GM12878 (cell line): ENCODE measurements around the gene LRP8. TPM values are rescaled to one million over a fixed set of nuclear protein-coding genes. Genes with fewer than 3 reads are reported as not detected.

Source experiments
- ATAC-seq: fragments of 200-7000 bp; cut with Tn5 transposase; 3 replicates; pipeline ENCODE4 v1.9.1; 2020; ENCODE audit warnings: mild to moderate bottlenecking, moderate library complexity
- BruUV-seq: library from RNA; stranded (reverse); fragments of 400-500 nt; replicated peaks from 2 replicates; lab custom pipeline; 2021; lab: Mats Ljungman, UMichigan
- CTCF ChIA-PET: fragments of 300-600 bp; sonication (Branson Sonifier 250); formaldehyde crosslinking; extraction: SDS; loops from one replicate; lab custom pipeline; 2021; ENCODE audit warnings: inconsistent platforms; lab: Yijun Ruan, JAX
- POLR2A ChIA-PET: fragments of 350-600 bp; formaldehyde crosslinking; extraction: SDS; loops from one replicate; lab custom pipeline; 2021; ENCODE audit warnings: inconsistent platforms; lab: Charles Lee
- RAD21 ChIA-PET: fragments of 300-600 bp; sonication (Branson Sonifier 250); formaldehyde crosslinking; loops from one replicate; lab custom pipeline; 2023; ENCODE audit warnings: antibody characterized with exemption; ENCODE audit not compliant: unreplicated experiment; lab: Charles Lee
- SMC1A ChIA-PET: fragments of 300-600 bp; sonication (Branson Sonifier 250); formaldehyde crosslinking; loops from one replicate; lab custom pipeline; 2023; ENCODE audit not compliant: unreplicated experiment, uncharacterized antibody; lab: Charles Lee
- DNase-seq: peaks from one replicate; pipeline ENCODE4 v3.0.0-alpha.2; 2011; ENCODE audit warnings: low read depth, low spot score
- FAIRE-seq: peaks from 3 replicates; lab custom pipeline; 2011; peaks lifted over from hg19 to GRCh38; lab: Jason Lieb, UNC
- H2AFZ ChIP-seq: 2 replicates; pipeline ENCODE4 v1.6.0; 2011; ENCODE audit warnings: low read depth, low read length, control low read depth; ENCODE audit not compliant: control insufficient read depth
- H3K27ac ChIP-seq: 2 replicates; pipeline ENCODE4 v1.5.1; 2011; ENCODE audit warnings: control low read depth; ENCODE audit not compliant: control insufficient read depth, insufficient read depth
- H3K27me3 ChIP-seq, 2 experiments: replicated peaks in 1 of 2; 2 replicates each; pipeline versions ENCODE4 v1.6.0 to v1.6.1; 2011; ENCODE audit warnings: low read length in 1 of 2; ENCODE audit not compliant: control insufficient read depth in 2 of 2, insufficient read depth in 2 of 2
- H3K36me3 ChIP-seq, 2 experiments: 2 replicates each; pipeline ENCODE4 v1.5.1; 2011; ENCODE audit warnings: low read length in 1 of 2; ENCODE audit not compliant: control insufficient read depth in 2 of 2, insufficient read depth in 2 of 2
- H3K4me1 ChIP-seq: 2 replicates; pipeline ENCODE4 v1.6.1; 2011; ENCODE audit warnings: mild to moderate bottlenecking, low read length, moderate library complexity, mixed read lengths; ENCODE audit not compliant: control insufficient read depth, insufficient read depth
- H3K4me2 ChIP-seq: 2 replicates; pipeline ENCODE4 v1.6.0; 2011; ENCODE audit warnings: control low read depth; ENCODE audit not compliant: control insufficient read depth, insufficient read depth
- H3K4me3 ChIP-seq: fragments of 200-600 bp; sonication (generic); 2 replicates; pipeline ENCODE4 v1.5.1; 2016
- H3K79me2 ChIP-seq: 2 replicates; pipeline ENCODE4 v1.6.0; 2011; ENCODE audit warnings: low read length; ENCODE audit not compliant: control insufficient read depth, insufficient read depth
- H3K9ac ChIP-seq: 2 replicates; pipeline ENCODE4 v1.8.0; 2011; ENCODE audit warnings: low read length, control low read depth, mixed read lengths; ENCODE audit not compliant: control insufficient read depth, insufficient read depth
- H3K9me3 ChIP-seq: replicated peaks from 3 replicates; pipeline ENCODE4 v1.5.1; 2011; ENCODE audit warnings: mild to moderate bottlenecking, low read length; ENCODE audit not compliant: control insufficient read depth, insufficient read depth
- H4K20me1 ChIP-seq: 2 replicates; pipeline ENCODE4 v1.6.0; 2011; ENCODE audit not compliant: control insufficient read depth, insufficient read depth
- BRCA1 ChIP-seq: IDR thresholded peaks from 2 replicates; pipeline ENCODE4 v1.6.1; 2011; ENCODE audit warnings: low read depth, low read length, improper control_type of control experiment
- CREM ChIP-seq: IDR thresholded peaks from 2 replicates; pipeline ENCODE4 v1.6.1; 2014; ENCODE audit warnings: antibody characterized with exemption, low read depth
- ETV6 ChIP-seq, 2 experiments: fragments of 450-650 bp in 1 of 2; IDR thresholded peaks in 1 of 2; conservative IDR thresholded peaks in 1 of 2; 2 replicates each; pipeline ENCODE4 v1.6.1; 2014; ENCODE audit warnings: antibody characterized with exemption in 1 of 2, borderline replicate concordance in 1 of 2, low read depth in 1 of 2, mild to moderate bottlenecking in 1 of 2, moderate library complexity in 1 of 2
- FOXK2 ChIP-seq: fragments of 450-650 bp; IDR thresholded peaks from 2 replicates; pipeline ENCODE4 v1.6.1; 2017; ENCODE audit warnings: mild to moderate bottlenecking, moderate library complexity
- IKZF1 ChIP-seq: fragments of 450-650 bp; conservative IDR thresholded peaks from 2 replicates; pipeline ENCODE4 v1.6.1; 2017; ENCODE audit warnings: antibody characterized with exemption, mild to moderate bottlenecking
- MTA3 ChIP-seq: IDR thresholded peaks from 2 replicates; pipeline ENCODE4 v1.6.1; 2012; ENCODE audit warnings: low read length, inconsistent platforms, borderline replicate concordance
- NR2F1 ChIP-seq: fragments of 450-650 bp; conservative IDR thresholded peaks from 2 replicates; pipeline ENCODE4 v1.6.1; 2017; ENCODE audit warnings: mild to moderate bottlenecking
- POLR2AphosphoS5 ChIP-seq: IDR thresholded peaks from 2 replicates; pipeline ENCODE4 v1.6.1; 2011; ENCODE audit warnings: mild to moderate bottlenecking, low read length, inconsistent platforms
- SMC3 ChIP-seq: IDR thresholded peaks from 2 replicates; pipeline ENCODE4 v1.6.1; 2011; ENCODE audit warnings: low read length, improper control_type of control experiment, borderline replicate concordance
- ZNF384 ChIP-seq: IDR thresholded peaks from 2 replicates; pipeline ENCODE4 v1.6.1; 2012; ENCODE audit warnings: low read depth, mild to moderate bottlenecking, low read length, improper control_type of control experiment, borderline replicate concordance
- WGBS: methylation state at CpG from one replicate; pipeline ENCODE4 v1.1.6; 2016; ENCODE audit warnings: low lambda C conversion rate; ENCODE audit not compliant: insufficient replicate concordance, insufficient coverage; ENCODE audit errors: missing lambda C conversion rate; 5-methylcytosine and 5-hydroxymethylcytosine counted together
- in situ Hi-C: fragments of 300-500 bp; cut with MboI; formaldehyde crosslinking; loops from 9 replicates; pipeline ENCODE4 v1.14.3; 2018; ENCODE audit warnings: mixed read lengths
- intact Hi-C: fragments of 100-400 bp; cut with micrococcal nuclease; formaldehyde crosslinking; loops from one replicate; pipeline ENCODE4 v1.14.2; 2022; ENCODE audit not compliant: unreplicated experiment
- polyA plus RNA-seq, 11 experiments: library from polyadenylated mRNA; depleted of rRNA in 4 of 11; unstranded in 6 of 11; stranded (reverse) in 5 of 11; fragments of >200 nt; fragmentation: Nextera tagmentation in 4 of 11; fragmentation: Illumina TruSeq in 1 of 11; extraction: Ambion mirVana in 4 of 11; extraction: Trizol in 1 of 11; gene quantifications; 1 replicate in 1 of 11; 2 replicates in 10 of 11; pipeline versions ENCODE4 v1.2.1 to v1.2.3, GENCODE V29; 2011 to 2016; ENCODE audit warnings: inconsistent platforms in 2 of 11, missing spikeins in 2 of 11, low read depth in 1 of 11
- total RNA-seq, 4 experiments: library from RNA; depleted of rRNA in 3 of 4; stranded (reverse); fragments of >200 nt in 3 of 4; fragmentation: Illumina TruSeq in 1 of 4; extraction: Trizol in 1 of 4; gene quantifications; 2 replicates each; pipeline versions ENCODE4 v1.2.1 to v1.2.3, GENCODE V29; 2013 to 2021
- TF ChIP-seq, protein P1 (sequence below): fragments of 450-650 bp; IDR thresholded peaks from 2 replicates; pipeline ENCODE4 v1.6.1; 2016; ENCODE audit warnings: mild to moderate bottlenecking
- TF ChIP-seq, protein P2 (sequence below): fragments of 450-650 bp; IDR thresholded peaks from 2 replicates; pipeline ENCODE4 v1.6.1; 2016; ENCODE audit warnings: mild to moderate bottlenecking
- TF ChIP-seq, protein P3 (sequence below): IDR thresholded peaks from 2 replicates; pipeline ENCODE4 v1.6.1; 2011; ENCODE audit warnings: borderline replicate concordance, low read depth, mild to moderate bottlenecking, moderate library complexity, low read length; ENCODE audit not compliant: insufficient read depth, poor library complexity, severe bottlenecking

Gene LRP8
- total and polyA plus RNA-seq, 10 of the 15 experiments (the other 5 are each of a cell fraction or from before 2014, with no cell fraction given) = 2.8 to 40.5 (median 22.3) TPM

DNA sequence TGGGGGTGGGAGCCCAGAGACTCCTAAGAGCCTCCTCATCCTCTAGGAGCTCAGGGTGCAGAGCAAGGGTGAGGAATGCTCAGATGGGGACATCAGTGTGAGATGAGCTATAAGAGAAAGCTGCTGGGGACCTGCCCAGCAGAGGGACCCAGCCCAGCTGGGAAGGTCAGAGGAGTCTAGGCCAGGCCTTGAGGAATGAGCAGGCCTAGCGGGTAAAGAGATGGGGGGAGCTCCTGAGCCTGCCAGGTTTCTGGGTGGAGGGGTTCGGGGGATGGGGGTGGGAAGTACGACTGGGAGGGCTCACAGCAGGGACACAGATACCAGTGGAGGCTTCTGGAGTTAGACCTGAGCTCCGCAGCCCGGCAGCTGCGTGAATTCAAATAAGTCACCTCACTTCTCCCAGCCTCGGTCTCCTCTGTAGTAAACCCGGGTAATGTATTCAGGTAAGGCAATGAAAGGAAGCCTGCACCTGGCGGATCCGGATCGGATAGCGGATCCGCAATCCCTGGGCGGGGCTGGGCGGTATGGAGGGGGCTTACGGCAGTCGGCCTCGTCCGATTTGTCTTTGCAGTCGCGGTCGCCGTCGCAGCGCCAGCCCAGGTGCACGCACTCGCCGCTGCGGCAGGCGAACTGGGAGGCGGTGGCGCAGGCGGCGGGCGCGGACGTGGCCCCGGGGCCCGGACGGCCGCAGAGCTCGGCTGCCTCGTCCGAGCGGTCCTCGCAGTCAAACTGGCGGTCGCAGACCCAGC is 51.5 kb downstream of the LRP8 start (continued):
- TF ChIP-seq ETV6 (conservative IDR thresholded peaks at IDR 0.05 in 1 of 2, IDR thresholded peaks at IDR 0.05 in 1 of 2; ENCODE audit: borderline replicate concordance in 1 of 2, low read depth in 1 of 2) = no peak
- TF ChIP-seq ZNF384 = no peak
- TF ChIP-seq SMC3 = no peak
- no peak for TF ChIP-seq FOXK2

DNA sequence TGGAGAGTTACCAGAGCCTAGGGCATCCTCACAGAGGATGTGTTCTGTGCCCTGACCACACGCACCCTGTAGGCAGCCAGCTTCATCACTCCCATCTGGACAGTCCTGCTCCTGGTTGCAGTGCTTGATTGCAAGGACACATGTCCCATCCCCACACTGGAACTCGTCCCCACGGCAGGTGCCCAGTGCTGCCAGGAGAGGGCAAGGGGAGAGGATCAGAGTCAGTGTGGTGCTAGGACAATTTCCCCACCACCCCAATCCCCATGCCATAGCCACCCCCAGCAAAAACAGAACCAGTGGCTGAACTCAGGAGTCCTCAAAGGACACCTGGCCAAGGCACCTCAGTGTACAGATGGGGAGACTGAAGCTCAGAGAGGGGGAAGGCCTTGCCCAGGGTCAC is 52.3 kb downstream of the LRP8 start:
- H3K27ac ChIP-seq = no peak overlapping the region
- ChIA-PET POLR2A (no interaction called here), RAD21 (interaction anchor here (0.6 to 1.3 kb wide), 3 partner anchors 15 to 285 kb away, joined by 3 to 6 read pairs (median 3); no protein-coding TSS in a partner anchor), SMC1A (interaction anchor here (0.5 kb wide), 1 partner anchor 43 kb away, joined by 3 read pairs; no protein-coding TSS in a partner anchor), CTCF (interaction anchor here (1.2 kb wide), 1 partner anchor 118 kb away, joined by 8 read pairs; no protein-coding TSS in a partner anchor)
- no peak for ATAC-seq
- no peak overlapping the region for H3K9ac ChIP-seq
- H3K9me3 ChIP-seq = no peaks in the 10 kb centered on the region
- no peaks in the 10 kb centered on the region for H3K27me3 ChIP-seq
- intact Hi-C loops (no loop called here), in situ Hi-C loops (loop anchor here (5.0 kb wide), 1 partner anchor 117 kb away; no protein-coding TSS in a partner anchor)
- TF ChIP-seq, protein P1, sequence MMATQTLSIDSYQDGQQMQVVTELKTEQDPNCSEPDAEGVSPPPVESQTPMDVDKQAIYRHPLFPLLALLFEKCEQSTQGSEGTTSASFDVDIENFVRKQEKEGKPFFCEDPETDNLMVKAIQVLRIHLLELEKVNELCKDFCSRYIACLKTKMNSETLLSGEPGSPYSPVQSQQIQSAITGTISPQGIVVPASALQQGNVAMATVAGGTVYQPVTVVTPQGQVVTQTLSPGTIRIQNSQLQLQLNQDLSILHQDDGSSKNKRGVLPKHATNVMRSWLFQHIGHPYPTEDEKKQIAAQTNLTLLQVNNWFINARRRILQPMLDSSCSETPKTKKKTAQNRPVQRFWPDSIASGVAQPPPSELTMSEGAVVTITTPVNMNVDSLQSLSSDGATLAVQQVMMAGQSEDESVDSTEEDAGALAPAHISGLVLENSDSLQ = no peak
- TF ChIP-seq, protein P2, sequence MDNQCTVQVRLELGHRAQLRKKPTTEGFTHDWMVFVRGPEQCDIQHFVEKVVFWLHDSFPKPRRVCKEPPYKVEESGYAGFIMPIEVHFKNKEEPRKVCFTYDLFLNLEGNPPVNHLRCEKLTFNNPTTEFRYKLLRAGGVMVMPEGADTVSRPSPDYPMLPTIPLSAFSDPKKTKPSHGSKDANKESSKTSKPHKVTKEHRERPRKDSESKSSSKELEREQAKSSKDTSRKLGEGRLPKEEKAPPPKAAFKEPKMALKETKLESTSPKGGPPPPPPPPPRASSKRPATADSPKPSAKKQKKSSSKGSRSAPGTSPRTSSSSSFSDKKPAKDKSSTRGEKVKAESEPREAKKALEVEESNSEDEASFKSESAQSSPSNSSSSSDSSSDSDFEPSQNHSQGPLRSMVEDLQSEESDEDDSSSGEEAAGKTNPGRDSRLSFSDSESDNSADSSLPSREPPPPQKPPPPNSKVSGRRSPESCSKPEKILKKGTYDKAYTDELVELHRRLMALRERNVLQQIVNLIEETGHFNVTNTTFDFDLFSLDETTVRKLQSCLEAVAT = no peak
- no peak for TF ChIP-seq POLR2AphosphoS5
- TF ChIP-seq NR2F1 = no peak
- TF ChIP-seq, protein P3, sequence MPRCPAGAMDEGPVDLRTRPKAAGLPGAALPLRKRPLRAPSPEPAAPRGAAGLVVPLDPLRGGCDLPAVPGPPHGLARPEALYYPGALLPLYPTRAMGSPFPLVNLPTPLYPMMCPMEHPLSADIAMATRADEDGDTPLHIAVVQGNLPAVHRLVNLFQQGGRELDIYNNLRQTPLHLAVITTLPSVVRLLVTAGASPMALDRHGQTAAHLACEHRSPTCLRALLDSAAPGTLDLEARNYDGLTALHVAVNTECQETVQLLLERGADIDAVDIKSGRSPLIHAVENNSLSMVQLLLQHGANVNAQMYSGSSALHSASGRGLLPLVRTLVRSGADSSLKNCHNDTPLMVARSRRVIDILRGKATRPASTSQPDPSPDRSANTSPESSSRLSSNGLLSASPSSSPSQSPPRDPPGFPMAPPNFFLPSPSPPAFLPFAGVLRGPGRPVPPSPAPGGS = no peak
- TF ChIP-seq CREM = no peak
- no peak for TF ChIP-seq MTA3
- TF ChIP-seq IKZF1 = no peak
- no peak for TF ChIP-seq BRCA1
- H3K4me3 ChIP-seq = no peak overlapping the region
- 96% methylated on average over 3 of the region's 3 CpGs for WGBS
- BruUV-seq = no TSS peak
- no peak for FAIRE-seq
- no peaks in the 10 kb centered on the region for H3K4me1 ChIP-seq
- H4K20me1 ChIP-seq = no peaks in the 10 kb centered on the region
- H3K79me2 ChIP-seq = no peaks in the 10 kb centered on the region
- no peak for DNase-seq
- no peak overlapping the region for H3K4me2 ChIP-seq
- peaks cover 8 to 33% of the 10 kb centered on the region in 2 experiments; a peak in 3 of 4 replicates for H3K36me3 ChIP-seq
- no peak overlapping the region for H2AFZ ChIP-seq
